ENCODE results near the gene GNL3L. TPM values are rescaled to one million over a fixed set of nuclear protein-coding genes. Genes with fewer than 3 reads are reported as not detected.
"Not testable (repeated sequence)": the region's sequence is repeated elsewhere in the genome, so short reads cannot be mapped to it uniquely, and the experiment has no call there.

The GNL3L gene
- total and polyA plus RNA-seq, 5 experiments from 2014 or later: 22.5 to 55.3 (median 43.1) TPM

DNA sequence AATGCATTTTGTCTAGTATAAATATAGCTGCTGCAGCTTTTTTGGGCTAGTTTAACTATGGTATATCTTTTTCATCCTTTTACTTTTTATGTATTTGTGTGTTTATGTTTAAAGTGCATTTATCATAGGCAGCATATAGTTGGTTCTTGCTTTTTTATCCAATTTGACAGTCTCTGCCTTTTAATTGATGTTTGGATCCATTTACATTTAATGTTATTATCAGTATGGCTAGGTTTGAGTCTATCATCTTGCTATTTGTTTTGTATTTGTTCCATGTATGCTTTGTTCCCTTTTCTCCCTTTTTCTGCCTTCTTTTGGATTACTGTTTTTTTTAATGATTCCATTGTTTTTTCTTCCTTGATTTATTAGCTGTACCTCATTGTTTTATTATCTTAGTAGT lies 40.3 kb downstream of the GNL3L start:
- no peak overlapping the region for H3K4me3 Mint-ChIP-seq
- DNase-seq (no peak), ATAC-seq (no peak)
- peaks cover 13 to 31% (median 19%) of the 10 kb centered on the region in 3 donors for H3K36me3 Mint-ChIP-seq
- H3K4me1 Mint-ChIP-seq: no peaks in the 10 kb centered on the region
- H3K9me3 Mint-ChIP-seq: peaks cover 0 to 30% (median 7%) of the 10 kb centered on the region in 9 donors
- no peak overlapping the region for H3K27ac Mint-ChIP-seq
- POLR2A ChIA-PET: no interaction called here
- H3K27me3 Mint-ChIP-seq: no peaks in the 10 kb centered on the region

DNA sequence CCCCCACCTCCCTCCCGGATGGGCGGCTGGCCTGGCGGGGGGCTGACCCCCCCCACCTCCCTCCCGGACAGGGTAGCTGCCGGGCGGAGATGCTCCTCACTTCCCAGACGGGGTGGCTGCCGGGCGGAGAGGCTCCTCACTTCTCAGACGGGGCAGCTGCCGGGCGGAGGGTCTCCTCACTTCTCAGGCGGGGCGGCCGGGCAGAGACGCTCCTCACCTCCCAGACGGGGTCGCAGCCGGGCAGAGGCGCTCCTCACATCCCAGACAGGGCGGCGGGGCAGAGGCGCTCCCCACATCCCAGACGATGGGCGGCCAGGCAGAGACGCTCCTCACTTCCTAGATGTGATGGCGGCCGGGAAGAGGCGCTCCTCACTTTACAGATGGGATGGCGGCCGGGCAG lies 42.6 kb downstream of the GNL3L start:
- peaks cover 0 to 30% (median 7%) of the 10 kb centered on the region in 9 donors for H3K9me3 Mint-ChIP-seq
- DNase-seq, H3K4me1 Mint-ChIP-seq, H3K27me3 Mint-ChIP-seq, POLR2A ChIA-PET, H3K27ac Mint-ChIP-seq, ATAC-seq, H3K4me3 Mint-ChIP-seq: not testable (repeated sequence)
- H3K36me3 Mint-ChIP-seq: peaks cover 13 to 32% (median 25%) of the 10 kb centered on the region in 3 donors

DNA sequence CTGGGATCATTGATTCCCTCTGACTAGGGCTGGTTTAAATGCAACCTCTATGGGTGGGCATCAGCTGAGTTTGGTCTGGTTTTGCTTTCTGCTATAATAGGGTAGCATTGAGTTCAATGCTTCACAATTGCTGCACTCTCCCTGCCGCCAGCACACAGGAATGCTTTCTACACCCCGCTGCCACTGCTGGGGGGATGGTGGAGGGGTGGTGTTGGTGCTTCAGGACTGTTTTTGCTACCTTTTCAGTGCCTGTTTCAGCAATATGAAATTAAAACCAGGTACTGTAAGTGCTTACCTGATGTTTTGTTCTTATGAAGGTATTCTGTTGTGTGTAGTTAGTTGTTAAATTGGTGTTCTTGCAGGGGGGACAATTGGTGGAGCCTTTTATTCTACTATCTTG lies 67.7 kb downstream of the GNL3L start:
- Mint-ChIP-seq H3K4me3 (no peak overlapping the region), H3K9me3 (peaks cover 0 to 9% (median 0%) of the 10 kb centered on the region in 9 donors), H3K27me3 (no peaks in the 10 kb centered on the region), H3K4me1 (peaks cover 0 to 2% (median 0%) of the 10 kb centered on the region in 4 donors), H3K36me3 (peaks cover 0 to 12% (median 5%) of the 10 kb centered on the region in 3 donors), H3K27ac (no peak overlapping the region)
- POLR2A ChIA-PET: no interaction called here
- DNase-seq (no peak), ATAC-seq (no peak)

DNA sequence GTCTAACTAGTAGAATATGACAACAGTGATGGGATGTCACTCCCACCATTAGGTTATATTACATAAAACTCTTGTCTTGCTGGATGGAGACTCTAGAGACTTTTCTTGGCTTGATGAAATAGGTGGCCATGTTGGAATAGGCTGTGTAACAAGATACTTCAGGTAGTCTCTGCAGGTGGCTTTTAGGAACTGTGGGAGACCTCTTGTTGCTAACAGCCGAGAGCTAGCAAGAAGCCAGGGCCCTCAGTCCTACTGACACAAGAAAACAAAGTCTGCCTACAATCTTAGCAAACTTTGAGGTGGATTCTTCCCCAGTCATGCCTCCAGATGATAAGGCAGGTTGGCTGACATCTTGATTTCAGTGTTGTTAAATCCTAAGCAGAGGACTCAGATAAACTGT lies 72.5 kb downstream of the GNL3L start:
- Mint-ChIP-seq H3K27me3 (no peaks in the 10 kb centered on the region), H3K9me3 (no peaks in the 10 kb centered on the region), H3K36me3 (no peaks in the 10 kb centered on the region), H3K27ac (no peak overlapping the region), H3K4me1 (no peaks in the 10 kb centered on the region), H3K4me3 (no peak overlapping the region)
- DNase-seq: no peak
- POLR2A ChIA-PET: no interaction called here
- no peak for ATAC-seq

Other genes starting within 250 kb of the GNL3L start
- 1 to 10 TPM in 1 of 2 experiments, under 1 TPM in 1; 0.88 to 1.2 TPM for gene WNK3, start 172.2 kb upstream of the GNL3L start, total RNA-seq
- under 1 TPM; 0.25 to 0.46 (median 0.26) TPM for gene WNK3, start 172.2 kb upstream of the GNL3L start, polyA plus RNA-seq
- gene TSR2, start 89.8 kb upstream of the GNL3L start, total RNA-seq: 10 to 100 TPM; 44.5 to 47.3 TPM
- gene TSR2, start 89.8 kb upstream of the GNL3L start, polyA plus RNA-seq: 10 to 100 TPM; 65.8 to 83.4 (median 66.4) TPM
- gene FGD1, start 34.0 kb upstream of the GNL3L start, total RNA-seq: under 1 TPM in 1 of 2 experiments, not detected in 1; 0.11 TPM
- gene FGD1, start 34.0 kb upstream of the GNL3L start, polyA plus RNA-seq: 1 to 10 TPM in 2 of 3 donors, under 1 TPM in 1; 0.89 to 1.8 (median 1.0) TPM